ENCODE results near the gene DEPDC4. TPM values are rescaled to one million over a fixed set of nuclear protein-coding genes. Genes with fewer than 3 reads are reported as not detected.
"Not testable (repeated sequence)": the region's sequence is repeated elsewhere in the genome, so short reads cannot be mapped to it uniquely, and the experiment has no call there.

The DEPDC4 gene
- total RNA-seq, 1 experiment from 2014 or later, result 3.2 TPM

GRCh38 chr12:100234166-100234565, 32.7 kb downstream of the DEPDC4 start:
- Mint-ChIP-seq H3K36me3 (ENCODE audit: insufficient read depth in 1 of 3, low read depth in 3 of 3) (peaks cover 0 to 11% (median 0%) of the 10 kb centered on the region in 3 experiments; a peak in 2 of 7 replicates), H3K27me3 (ENCODE audit: low read depth) (no peaks in the 10 kb centered on the region), H3K4me1 (0 out of 4 replicates have a peak, but pooled peaks cover 0 to 4% of the 10 kb centered on the region in 2 experiments), H3K4me3 (no peak overlapping the region), H3K9me3 (no peaks in the 10 kb centered on the region), H3K27ac (no peak overlapping the region)
- Histone ChIP-seq H3K23ac (ENCODE audit: insufficient read length, low read depth, low read length) (no peak overlapping the region), H2BK120ac (ENCODE audit: low read depth, low read length, poor library complexity, severe bottlenecking) (no peak overlapping the region), H4K20me1 (ENCODE audit: control insufficient read depth, insufficient read depth, insufficient read length) (no peaks in the 10 kb centered on the region), H3K9me3 (ENCODE audit: control insufficient read depth, low read depth, low read length) (no peaks in the 10 kb centered on the region), H3K79me2 (ENCODE audit: insufficient read depth, low read length) (no peaks in the 10 kb centered on the region), H2BK15ac (ENCODE audit: low read depth, low read length) (no peak overlapping the region), H3K4ac (ENCODE audit: low read depth, low read length) (no peak overlapping the region), H3K14ac (ENCODE audit: insufficient read depth, low read length) (no peak overlapping the region), H3K4me2 (ENCODE audit: insufficient read depth, insufficient read length, low read length) (no peak overlapping the region), H3K27ac (ENCODE audit: insufficient read length, low read depth, low read length) (no peak overlapping the region), H3K56ac (ENCODE audit: insufficient read length, low read depth, low read length) (no peak overlapping the region), H3K18ac (ENCODE audit: insufficient read length, low read depth, low read length) (no peak overlapping the region), H2BK12ac (ENCODE audit: insufficient read length, low read depth, low read length) (no peak overlapping the region), H3T11ph (ENCODE audit: low read length) (no peak overlapping the region), H3K9ac (ENCODE audit: extremely low read depth, insufficient read length, low read length) (no peak overlapping the region), H4K91ac (ENCODE audit: insufficient read length, low read depth, low read length) (no peak overlapping the region), H3K23me2 (ENCODE audit: insufficient read length, low read depth, low read length, poor library complexity, severe bottlenecking) (no peaks in the 10 kb centered on the region), H4K5ac (ENCODE audit: insufficient read length, low read depth, low read length) (no peak overlapping the region), H2AK5ac (ENCODE audit: insufficient read length, low read length) (no peak overlapping the region), H3K4me1 (ENCODE audit: insufficient read depth, low read length) (no peaks in the 10 kb centered on the region), H4K8ac (replicated peaks; ENCODE audit: insufficient read length, low read depth, low read length) (no peak overlapping the region), H3K79me1 (ENCODE audit: insufficient read depth, low read depth, low read length, poor library complexity, severe bottlenecking) (no peaks in the 10 kb centered on the region), H2AFZ (ENCODE audit: low read length) (no peak overlapping the region), H3K27me3 (ENCODE audit: insufficient read depth, low read length) (no peaks in the 10 kb centered on the region), H2BK5ac (ENCODE audit: insufficient read length, low read length) (no peak overlapping the region), H2BK20ac (ENCODE audit: low read depth, low read length, poor library complexity, severe bottlenecking) (no peak overlapping the region)
- TF ChIP-seq CTCF (conservative IDR thresholded peaks at IDR 0.05), result no peak
- no peak for DNase-seq
- no CpG with 5 or more reads among the region's 3 CpGs for WGBS (ENCODE audit: extremely low coverage, insufficient read length, low lambda C conversion rate)

GRCh38 chr12:100231873-100232272, 35.0 kb downstream of the DEPDC4 start:
- not testable (repeated sequence) for H3K79me1 ChIP-seq (ENCODE audit: insufficient read depth, low read depth, low read length, poor library complexity, severe bottlenecking); H3K9me3 Mint-ChIP-seq; H3K4me3 Mint-ChIP-seq; H4K8ac ChIP-seq (replicated peaks; ENCODE audit: insufficient read length, low read depth, low read length); H3K56ac ChIP-seq (ENCODE audit: insufficient read length, low read depth, low read length); DNase-seq; H3K23me2 ChIP-seq (ENCODE audit: insufficient read length, low read depth, low read length, poor library complexity, severe bottlenecking); H2BK20ac ChIP-seq (ENCODE audit: low read depth, low read length, poor library complexity, severe bottlenecking); H2BK12ac ChIP-seq (ENCODE audit: insufficient read length, low read depth, low read length); H3K27me3 Mint-ChIP-seq (ENCODE audit: low read depth); H3K14ac ChIP-seq (ENCODE audit: insufficient read depth, low read length); H2BK120ac ChIP-seq (ENCODE audit: low read depth, low read length, poor library complexity, severe bottlenecking); H2AFZ ChIP-seq (ENCODE audit: low read length); H3T11ph ChIP-seq (ENCODE audit: low read length); H4K20me1 ChIP-seq (ENCODE audit: control insufficient read depth, insufficient read depth, insufficient read length); H4K5ac ChIP-seq (ENCODE audit: insufficient read length, low read depth, low read length); H3K79me2 ChIP-seq (ENCODE audit: insufficient read depth, low read length); H3K4me1 Mint-ChIP-seq; H3K23ac ChIP-seq (ENCODE audit: insufficient read length, low read depth, low read length); H3K4ac ChIP-seq (ENCODE audit: low read depth, low read length); H2BK5ac ChIP-seq (ENCODE audit: insufficient read length, low read length); H4K91ac ChIP-seq (ENCODE audit: insufficient read length, low read depth, low read length); H3K27ac Mint-ChIP-seq; H3K27me3 ChIP-seq (ENCODE audit: insufficient read depth, low read length); H3K9me3 ChIP-seq (ENCODE audit: control insufficient read depth, low read depth, low read length); H3K4me1 ChIP-seq (ENCODE audit: insufficient read depth, low read length); H2AK5ac ChIP-seq (ENCODE audit: insufficient read length, low read length); H3K27ac ChIP-seq (ENCODE audit: insufficient read length, low read depth, low read length); H2BK15ac ChIP-seq (ENCODE audit: low read depth, low read length); H3K18ac ChIP-seq (ENCODE audit: insufficient read length, low read depth, low read length); H3K9ac ChIP-seq (ENCODE audit: extremely low read depth, insufficient read length, low read length); H3K4me2 ChIP-seq (ENCODE audit: insufficient read depth, insufficient read length, low read length)
- WGBS (ENCODE audit: extremely low coverage, insufficient read length, low lambda C conversion rate), result no CpG with 5 or more reads among the region's 3 CpGs
- H3K36me3 Mint-ChIP-seq (ENCODE audit: insufficient read depth in 1 of 3, low read depth in 3 of 3), result peaks cover 0 to 11% (median 3%) of the 10 kb centered on the region in 3 experiments; a peak in 3 of 7 replicates

Data from H9 (cell line).